Astrocyte (in vitro differentiated cells and primary cell): Measurements from ENCODE around the gene TEX54. TPM values are rescaled to one million over a fixed set of nuclear protein-coding genes. Genes with fewer than 3 reads are reported as not detected.
A peak's percentile ranks its signal among the peaks of the same experiment; 100 is the strongest.
"Not testable (repeated sequence)": the region's sequence is repeated elsewhere in the genome, so short reads cannot be mapped to it uniquely, and the experiment has no call there.

Source experiments
- DNase-seq: peaks from one replicate; pipeline ENCODE4 v3.0.0-alpha.2; 2010; ENCODE audit warnings: low read depth
- FAIRE-seq: peaks from 2 replicates; lab custom pipeline; 2011; peaks lifted over from hg19 to GRCh38; lab: Jason Lieb, UNC
- H2AFZ ChIP-seq: 2 replicates; pipeline ENCODE4 v1.6.0; 2012; ENCODE audit warnings: low read depth, low read length, inconsistent platforms
- H3K27ac ChIP-seq: 2 replicates; pipeline ENCODE4 v1.5.1; 2011; ENCODE audit warnings: low read depth, low read length, inconsistent platforms
- H3K27me3 ChIP-seq: 2 replicates; pipeline ENCODE4 v1.6.0; 2011; ENCODE audit warnings: low read length, inconsistent platforms; ENCODE audit not compliant: insufficient read depth
- H3K36me3 ChIP-seq: 2 replicates; pipeline ENCODE4 v1.5.1; 2011; ENCODE audit warnings: low read length, inconsistent platforms; ENCODE audit not compliant: insufficient read depth
- H3K4me1 ChIP-seq: 2 replicates; pipeline ENCODE4 v1.5.1; 2011; ENCODE audit warnings: low read length, inconsistent platforms; ENCODE audit not compliant: insufficient read depth
- H3K4me2 ChIP-seq: 2 replicates; pipeline ENCODE4 v1.6.0; 2012; ENCODE audit warnings: low read length, inconsistent platforms
- H3K4me3 ChIP-seq: 2 replicates; pipeline ENCODE4 v1.5.1; 2011; ENCODE audit warnings: low read depth, mild to moderate bottlenecking, low read length, inconsistent platforms; ENCODE audit not compliant: insufficient read depth
- H3K79me2 ChIP-seq: 2 replicates; pipeline ENCODE4 v1.6.0; 2012; ENCODE audit warnings: mild to moderate bottlenecking, low read length, inconsistent platforms; ENCODE audit not compliant: insufficient read depth
- H3K9ac ChIP-seq: 2 replicates; pipeline ENCODE4 v1.6.0; 2012; ENCODE audit warnings: mild to moderate bottlenecking, low read length, inconsistent platforms
- H3K9me3 ChIP-seq: 2 replicates; pipeline ENCODE4 v1.5.1; 2012; ENCODE audit warnings: low read depth, mild to moderate bottlenecking, low read length, inconsistent platforms; ENCODE audit not compliant: insufficient read depth
- H4K20me1 ChIP-seq: 2 replicates; pipeline ENCODE4 v1.6.0; 2012; ENCODE audit warnings: low read length, inconsistent platforms; ENCODE audit not compliant: insufficient read depth
- H3K27ac Mint-ChIP-seq: one replicate; pipeline ENCODE4 v1.8.0; 2021; ENCODE audit warnings: mild to moderate bottlenecking, mixed read lengths; ENCODE audit not compliant: unreplicated experiment
- H3K27me3 Mint-ChIP-seq: one replicate; pipeline ENCODE4 v1.8.0; 2021; ENCODE audit warnings: low read depth, mixed read lengths; ENCODE audit not compliant: unreplicated experiment
- H3K36me3 Mint-ChIP-seq: one replicate; pipeline ENCODE4 v1.8.0; 2021; ENCODE audit warnings: low read depth, mixed read lengths; ENCODE audit not compliant: unreplicated experiment
- H3K4me1 Mint-ChIP-seq: one replicate; pipeline ENCODE4 v1.8.0; 2021; ENCODE audit warnings: low read depth, mixed read lengths; ENCODE audit not compliant: unreplicated experiment
- H3K4me3 Mint-ChIP-seq: one replicate; pipeline ENCODE4 v1.8.0; 2021; ENCODE audit warnings: mild to moderate bottlenecking, moderate library complexity, mixed read lengths; ENCODE audit not compliant: unreplicated experiment
- H3K9me3 Mint-ChIP-seq: one replicate; pipeline ENCODE4 v1.8.0; 2021; ENCODE audit warnings: mild to moderate bottlenecking, mixed read lengths; ENCODE audit not compliant: unreplicated experiment
- EZH2 ChIP-seq: IDR thresholded peaks from 2 replicates; pipeline ENCODE4 v1.6.1; 2012; ENCODE audit warnings: mild to moderate bottlenecking, low read length, inconsistent platforms; ENCODE audit not compliant: insufficient read depth
- total RNA-seq: library from RNA; stranded (reverse); gene quantifications from 2 replicates; pipeline ENCODE4 v1.2.1, GENCODE V29; 2021
- TF ChIP-seq, protein P1 (sequence below): IDR thresholded peaks from 2 replicates; pipeline ENCODE4 v1.5.1; 2011; ENCODE audit warnings: low read depth, mild to moderate bottlenecking, inconsistent platforms, low read length, moderate library complexity; ENCODE audit not compliant: insufficient read depth

TEX54 gene
- total RNA-seq, 1 donor from 2014 or later = not detected

DNA sequence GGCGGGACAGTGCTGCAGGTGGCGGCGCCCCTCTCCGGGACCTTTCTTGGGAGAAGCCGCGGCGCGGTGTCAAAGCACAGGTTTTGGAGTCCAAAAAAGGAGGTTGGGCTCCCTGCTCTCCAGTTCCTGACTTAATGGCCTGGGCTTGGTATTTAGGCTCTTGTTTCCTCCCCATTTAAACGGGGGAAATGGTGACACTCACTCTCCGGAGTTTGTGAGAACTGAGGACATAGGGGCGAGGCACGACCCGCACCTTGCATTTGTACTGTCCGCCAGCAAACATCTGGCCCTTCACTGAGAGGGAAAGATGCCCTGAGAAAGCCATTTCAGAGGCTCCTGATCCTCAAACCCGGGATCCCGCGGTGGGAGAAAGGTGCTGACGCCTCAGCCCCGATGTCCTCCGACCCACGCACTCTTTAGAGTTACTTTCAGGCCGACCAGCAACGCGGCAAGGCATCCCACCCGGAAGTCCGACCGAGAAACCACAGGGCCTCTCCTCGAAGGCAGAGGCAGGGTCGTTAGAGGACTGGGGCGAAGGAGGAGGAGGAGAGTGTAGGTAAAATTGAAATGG, 9.6 kb upstream of the TEX54 start:
- no peaks in the 10 kb centered on the region for H3K9me3 Mint-ChIP-seq
- no peaks in the 10 kb centered on the region for H3K36me3 Mint-ChIP-seq
- H3K79me2 ChIP-seq = peaks cover 22% of the 10 kb centered on the region
- H2AFZ ChIP-seq = peak overlapping the region; percentile 96
- TF ChIP-seq, protein P1, sequence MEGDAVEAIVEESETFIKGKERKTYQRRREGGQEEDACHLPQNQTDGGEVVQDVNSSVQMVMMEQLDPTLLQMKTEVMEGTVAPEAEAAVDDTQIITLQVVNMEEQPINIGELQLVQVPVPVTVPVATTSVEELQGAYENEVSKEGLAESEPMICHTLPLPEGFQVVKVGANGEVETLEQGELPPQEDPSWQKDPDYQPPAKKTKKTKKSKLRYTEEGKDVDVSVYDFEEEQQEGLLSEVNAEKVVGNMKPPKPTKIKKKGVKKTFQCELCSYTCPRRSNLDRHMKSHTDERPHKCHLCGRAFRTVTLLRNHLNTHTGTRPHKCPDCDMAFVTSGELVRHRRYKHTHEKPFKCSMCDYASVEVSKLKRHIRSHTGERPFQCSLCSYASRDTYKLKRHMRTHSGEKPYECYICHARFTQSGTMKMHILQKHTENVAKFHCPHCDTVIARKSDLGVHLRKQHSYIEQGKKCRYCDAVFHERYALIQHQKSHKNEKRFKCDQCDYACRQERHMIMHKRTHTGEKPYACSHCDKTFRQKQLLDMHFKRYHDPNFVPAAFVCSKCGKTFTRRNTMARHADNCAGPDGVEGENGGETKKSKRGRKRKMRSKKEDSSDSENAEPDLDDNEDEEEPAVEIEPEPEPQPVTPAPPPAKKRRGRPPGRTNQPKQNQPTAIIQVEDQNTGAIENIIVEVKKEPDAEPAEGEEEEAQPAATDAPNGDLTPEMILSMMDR = no peak
- TF ChIP-seq EZH2 = no peak
- H3K9me3 ChIP-seq = no peaks in the 10 kb centered on the region
- no peaks in the 10 kb centered on the region for H4K20me1 ChIP-seq
- no peaks in the 10 kb centered on the region for H3K36me3 ChIP-seq
- peaks cover 12% of the 10 kb centered on the region for H3K4me1 Mint-ChIP-seq
- H3K27ac ChIP-seq = peak overlapping the region; percentile 99
- peak overlapping the region; percentile 53 for H3K4me3 ChIP-seq
- H3K27ac Mint-ChIP-seq = no peak overlapping the region
- peak overlapping the region; percentile 88 for H3K9ac ChIP-seq
- FAIRE-seq (no peak), DNase-seq (no peak)
- peaks cover 15% of the 10 kb centered on the region for H3K4me1 ChIP-seq
- H3K4me2 ChIP-seq = peak overlapping the region; percentile 86
- no peaks in the 10 kb centered on the region for H3K27me3 ChIP-seq
- H3K4me3 Mint-ChIP-seq = no peak overlapping the region
- H3K27me3 Mint-ChIP-seq = no peaks in the 10 kb centered on the region

- TF ChIP-seq, protein P1 = no peak
- TF ChIP-seq EZH2 = no peak
- no peak overlapping the region for H3K27ac Mint-ChIP-seq
- Histone ChIP-seq H3K79me2 (peaks cover 29% of the 10 kb centered on the region), H3K27me3 (no peaks in the 10 kb centered on the region), H3K9me3 (no peaks in the 10 kb centered on the region), H3K4me1 (peaks cover 15% of the 10 kb centered on the region), H3K4me3 (peak overlapping the region; percentile 53), H3K27ac (peak overlapping the region; percentile 99), H4K20me1 (no peaks in the 10 kb centered on the region), H2AFZ (peak overlapping the region; percentile 96), H3K9ac (peak overlapping the region; percentile 88), H3K36me3 (no peaks in the 10 kb centered on the region), H3K4me2 (peak overlapping the region; percentile 86)
- DNase-seq (peak; percentile 100), FAIRE-seq (peak; percentile 100)
- no peaks in the 10 kb centered on the region for H3K9me3 Mint-ChIP-seq
- no peaks in the 10 kb centered on the region for H3K27me3 Mint-ChIP-seq
- H3K4me3 Mint-ChIP-seq = no peak overlapping the region
- H3K4me1 Mint-ChIP-seq = peaks cover 12% of the 10 kb centered on the region
- H3K36me3 Mint-ChIP-seq = peaks cover under 1% of the 10 kb centered on the region
These were observed 8.9 kb upstream of the TEX54 start for GRCh38 chr11:62841361-62842170.

- not testable (repeated sequence) for H3K4me3 Mint-ChIP-seq
These were observed 8.2 kb upstream of the TEX54 start for GRCh38 chr11:62840721-62841360.

More at GRCh38 chr11:62840721-62841360, 8.2 kb upstream of the TEX54 start:
- H4K20me1 ChIP-seq, H3K9me3 Mint-ChIP-seq, H3K9me3 ChIP-seq, H3K36me3 ChIP-seq, H3K27me3 Mint-ChIP-seq, H3K27me3 ChIP-seq, H3K36me3 Mint-ChIP-seq, FAIRE-seq, H3K27ac Mint-ChIP-seq: not testable (repeated sequence)
- peak overlapping the region; percentile 90 for H3K4me2 ChIP-seq
- H3K9ac ChIP-seq = peak overlapping the region; percentile 90
- H3K4me3 ChIP-seq = peak overlapping the region; percentile 85
- peaks cover 15% of the 10 kb centered on the region for H3K4me1 ChIP-seq
- peaks cover 36% of the 10 kb centered on the region for H3K79me2 ChIP-seq
- peaks cover 12% of the 10 kb centered on the region for H3K4me1 Mint-ChIP-seq
- DNase-seq = peak; percentile 60
- H2AFZ ChIP-seq = peak overlapping the region; percentile 13
- H3K27ac ChIP-seq = peak overlapping the region; percentile 90
